Endometrial microvascular endothelial cells (primary cell): ENCODE data around the gene TMTC3. TPM values are rescaled to one million over a fixed set of nuclear protein-coding genes. Genes with fewer than 3 reads are reported as not detected.
"Not testable (repeated sequence)": the region's sequence is repeated elsewhere in the genome, so short reads cannot be mapped to it uniquely, and the experiment has no call there.

Source experiments
- in situ Hi-C: cut with HindIII; loops from 2 replicates; pipeline ENCODE4 v1.10.0; 2017; ENCODE audit warnings: low sequenced_read_pairs, low pct_unique_long_range_greater_than_20kb; ENCODE audit errors: inconsistent ontology term
- total RNA-seq: library from RNA; depleted of rRNA; stranded (reverse); fragments of >200 nt; gene quantifications from one replicate; pipeline ENCODE4 v1.2.3, GENCODE V29; 2015; ENCODE audit errors: inconsistent ontology term

TMTC3 gene
- total RNA-seq, 1 donor from 2014 or later: 67.6 TPM

- in situ Hi-C loops: no loop called here
These were observed 66.0 kb downstream of the TMTC3 start for GRCh38 chr12:88207921-88208620.

GRCh38 chr12:88208661-88209060 lies 66.6 kb downstream of the TMTC3 start:
- in situ Hi-C loops: no loop called here

GRCh38 chr12:88210311-88210710 lies 68.2 kb downstream of the TMTC3 start:
- in situ Hi-C loops: not testable (repeated sequence)

GRCh38 chr12:88218293-88218692 lies 76.2 kb downstream of the TMTC3 start:
- in situ Hi-C loops: no loop called here

GRCh38 chr12:88219861-88220260 lies 77.8 kb downstream of the TMTC3 start:
- in situ Hi-C loops: no loop called here

- in situ Hi-C loops: no loop called here
These were observed 81.4 kb downstream of the TMTC3 start for GRCh38 chr12:88223519-88223918.

- in situ Hi-C loops: no loop called here
These were observed 83.7 kb downstream of the TMTC3 start for GRCh38 chr12:88225776-88226175.

- in situ Hi-C loops: no loop called here
These were observed 85.2 kb downstream of the TMTC3 start for GRCh38 chr12:88227263-88227662.

- in situ Hi-C loops: no loop called here
These were observed 85.8 kb downstream of the TMTC3 start for GRCh38 chr12:88227871-88228270.

- in situ Hi-C loops: no loop called here
These were observed 86.6 kb downstream of the TMTC3 start for GRCh38 chr12:88228720-88229119.

- in situ Hi-C loops: no loop called here
These were observed 88.2 kb downstream of the TMTC3 start for GRCh38 chr12:88230271-88230670.

- in situ Hi-C loops: no loop called here
These were observed 93.2 kb downstream of the TMTC3 start for GRCh38 chr12:88235183-88235833.

GRCh38 chr12:88237954-88238353 lies 95.8 kb downstream of the TMTC3 start:
- in situ Hi-C loops: no loop called here

- in situ Hi-C loops: no loop called here
These were observed 96.3 kb downstream of the TMTC3 start for GRCh38 chr12:88238406-88238805.

- in situ Hi-C loops: no loop called here
These were observed 99.9 kb downstream of the TMTC3 start for GRCh38 chr12:88241862-88242570.

GRCh38 chr12:88242571-88242925 lies 100.4 kb downstream of the TMTC3 start:
- in situ Hi-C loops: no loop called here

- in situ Hi-C loops: no loop called here
These were observed 100.8 kb downstream of the TMTC3 start for GRCh38 chr12:88242939-88243338.

- in situ Hi-C loops: no loop called here
These were observed 101.9 kb downstream of the TMTC3 start for GRCh38 chr12:88243982-88244381.

GRCh38 chr12:88245905-88246304 lies 103.8 kb downstream of the TMTC3 start:
- in situ Hi-C loops: no loop called here

GRCh38 chr12:88247241-88247643 lies 105.1 kb downstream of the TMTC3 start:
- in situ Hi-C loops: no loop called here
